ENCODE results near the gene RAB34. TPM values are rescaled to one million over a fixed set of nuclear protein-coding genes. Genes with fewer than 3 reads are reported as not detected.

RAB34 gene
- total RNA-seq: 11.3 and 22.2 TPM in 2 replicates

GRCh38 chr17:28717578-28718332 lies at the start of gene RAB34:
RAB34 (minus strand) TSS chr17:28717868; CDS start chr17:28717266, 602 bp downstream.
- peak in 1 of 2 donors; percentile 49 for DNase-seq (ENCODE audit: low read depth in 2 of 2)

- no peak for DNase-seq (ENCODE audit: low read depth in 2 of 2)
Measured at GRCh38 chr17:28765038-28765437, 47.4 kb upstream of the RAB34 start.

- DNase-seq (ENCODE audit: low read depth in 2 of 2): peak; percentile 74 to 80
Measured at GRCh38 chr17:28763804-28764266, 46.2 kb upstream of the RAB34 start.

- no peak for DNase-seq (ENCODE audit: low read depth in 2 of 2)
Measured at GRCh38 chr17:28763137-28763799, 45.6 kb upstream of the RAB34 start.

GRCh38 chr17:28760601-28761562 lies 43.2 kb upstream of the RAB34 start:
- peak; percentile 49 to 65 for DNase-seq (ENCODE audit: low read depth in 2 of 2)

- no peak for DNase-seq (ENCODE audit: low read depth in 2 of 2)
Measured at GRCh38 chr17:28759256-28759865, 41.7 kb upstream of the RAB34 start.

- DNase-seq (ENCODE audit: low read depth in 2 of 2): no peak
Measured at GRCh38 chr17:28758411-28759121, 40.9 kb upstream of the RAB34 start.

- no peak for DNase-seq (ENCODE audit: low read depth in 2 of 2)
Measured at GRCh38 chr17:28756049-28756804, 38.6 kb upstream of the RAB34 start.

GRCh38 chr17:28755486-28755885 lies 37.8 kb upstream of the RAB34 start:
- no peak for DNase-seq (ENCODE audit: low read depth in 2 of 2)

GRCh38 chr17:28751600-28752366 lies 34.1 kb upstream of the RAB34 start:
- DNase-seq (ENCODE audit: low read depth in 2 of 2): no peak

- peak; percentile 93 to 95 for DNase-seq (ENCODE audit: low read depth in 2 of 2)
Measured at GRCh38 chr17:28750178-28751047, 32.7 kb upstream of the RAB34 start.

GRCh38 chr17:28749516-28750177 lies 32.0 kb upstream of the RAB34 start:
- DNase-seq (ENCODE audit: low read depth in 2 of 2): peak in 1 of 2 donors; percentile 30

- DNase-seq (ENCODE audit: low read depth in 2 of 2): no peak
Measured at GRCh38 chr17:28748852-28749515, 31.3 kb upstream of the RAB34 start.

- no peak for DNase-seq (ENCODE audit: low read depth in 2 of 2)
Measured at GRCh38 chr17:28747801-28748750, 30.4 kb upstream of the RAB34 start.

GRCh38 chr17:28747051-28747691 lies 29.5 kb upstream of the RAB34 start:
- peak in 1 of 2 donors; percentile 48 for DNase-seq (ENCODE audit: low read depth in 2 of 2)
